ENCODE results near the gene PCDHGC4. TPM values are rescaled to one million over a fixed set of nuclear protein-coding genes. Genes with fewer than 3 reads are reported as not detected.

PCDHGC4 gene
- total RNA-seq, 1 donor from 2014 or later, result 0.69 TPM

DNA sequence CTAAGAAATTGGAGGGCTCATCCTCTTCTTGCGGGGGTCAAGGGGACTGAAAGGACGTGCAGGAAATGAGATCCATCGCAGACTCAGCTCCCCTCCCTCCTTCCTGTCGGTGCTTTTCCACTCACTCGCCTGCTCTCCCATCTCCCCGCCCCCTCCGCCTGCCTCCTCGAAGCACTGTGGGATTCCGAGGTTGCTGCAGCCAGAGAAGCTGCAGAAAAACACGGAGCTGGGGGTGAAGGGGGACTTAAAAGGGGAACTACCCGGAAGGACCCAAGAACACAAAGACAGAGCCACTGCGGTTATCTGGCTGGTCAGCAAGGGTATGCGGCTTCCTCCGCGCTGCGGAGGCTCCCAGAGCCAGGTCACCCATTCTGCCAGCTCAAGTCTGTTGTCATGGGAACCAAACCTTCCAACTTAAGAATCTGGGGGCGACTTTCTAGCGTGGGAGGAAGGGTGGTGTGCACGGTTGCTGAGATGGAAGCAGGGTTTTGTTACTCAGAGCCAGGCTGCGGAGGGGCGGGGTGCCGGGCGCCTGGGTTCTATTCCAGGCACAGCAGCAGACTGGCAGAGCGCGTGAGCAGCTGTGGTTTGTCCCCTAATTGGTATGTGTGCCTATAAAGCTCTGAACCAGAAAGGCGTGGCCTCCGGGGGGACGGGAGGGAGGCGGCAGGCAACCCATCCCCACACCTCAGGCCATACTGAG lies 28.9 kb downstream of the PCDHGC4 start:
- ChIA-PET CTCF (interaction anchor here (0.9 to 5.2 kb wide), 12 partner anchors 10 to 101 kb away, joined by 3 to 44 read pairs (median 5); partner anchors contain the start of genes PCDHGA10, PCDHGA11 and PCDHGA12), POLR2A (interaction anchor here (0.6 to 5.3 kb wide), 5 partner anchors 21 to 193 kb away, joined by 3 to 24 read pairs (median 4); partner anchors contain the start of gene TAF7)
- Mint-ChIP-seq H3K27ac (peak overlapping the region; percentile 80), H3K4me3 (peak overlapping the region; percentile 85), H3K27me3 (no peaks in the 10 kb centered on the region), H3K4me1 (peaks cover 70% of the 10 kb centered on the region), H3K9me3 (no peaks in the 10 kb centered on the region), H3K36me3 (ENCODE audit: low read depth) (peaks cover 46% of the 10 kb centered on the region)
- DNase-seq, result no peak
- intact Hi-C loops (cut with micrococcal nuclease), result loop anchor here (1.0 to 5.0 kb wide), 3 partner anchors 11 to 104 kb away; partner anchors contain the start of genes DIAPH1 and PCDHGA12
- ATAC-seq (ENCODE audit: low read depth), result peak; percentile 23
- TF ChIP-seq, protein P1, sequence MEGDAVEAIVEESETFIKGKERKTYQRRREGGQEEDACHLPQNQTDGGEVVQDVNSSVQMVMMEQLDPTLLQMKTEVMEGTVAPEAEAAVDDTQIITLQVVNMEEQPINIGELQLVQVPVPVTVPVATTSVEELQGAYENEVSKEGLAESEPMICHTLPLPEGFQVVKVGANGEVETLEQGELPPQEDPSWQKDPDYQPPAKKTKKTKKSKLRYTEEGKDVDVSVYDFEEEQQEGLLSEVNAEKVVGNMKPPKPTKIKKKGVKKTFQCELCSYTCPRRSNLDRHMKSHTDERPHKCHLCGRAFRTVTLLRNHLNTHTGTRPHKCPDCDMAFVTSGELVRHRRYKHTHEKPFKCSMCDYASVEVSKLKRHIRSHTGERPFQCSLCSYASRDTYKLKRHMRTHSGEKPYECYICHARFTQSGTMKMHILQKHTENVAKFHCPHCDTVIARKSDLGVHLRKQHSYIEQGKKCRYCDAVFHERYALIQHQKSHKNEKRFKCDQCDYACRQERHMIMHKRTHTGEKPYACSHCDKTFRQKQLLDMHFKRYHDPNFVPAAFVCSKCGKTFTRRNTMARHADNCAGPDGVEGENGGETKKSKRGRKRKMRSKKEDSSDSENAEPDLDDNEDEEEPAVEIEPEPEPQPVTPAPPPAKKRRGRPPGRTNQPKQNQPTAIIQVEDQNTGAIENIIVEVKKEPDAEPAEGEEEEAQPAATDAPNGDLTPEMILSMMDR (IDR thresholded peaks at IDR 0.05), result no peak

DNA sequence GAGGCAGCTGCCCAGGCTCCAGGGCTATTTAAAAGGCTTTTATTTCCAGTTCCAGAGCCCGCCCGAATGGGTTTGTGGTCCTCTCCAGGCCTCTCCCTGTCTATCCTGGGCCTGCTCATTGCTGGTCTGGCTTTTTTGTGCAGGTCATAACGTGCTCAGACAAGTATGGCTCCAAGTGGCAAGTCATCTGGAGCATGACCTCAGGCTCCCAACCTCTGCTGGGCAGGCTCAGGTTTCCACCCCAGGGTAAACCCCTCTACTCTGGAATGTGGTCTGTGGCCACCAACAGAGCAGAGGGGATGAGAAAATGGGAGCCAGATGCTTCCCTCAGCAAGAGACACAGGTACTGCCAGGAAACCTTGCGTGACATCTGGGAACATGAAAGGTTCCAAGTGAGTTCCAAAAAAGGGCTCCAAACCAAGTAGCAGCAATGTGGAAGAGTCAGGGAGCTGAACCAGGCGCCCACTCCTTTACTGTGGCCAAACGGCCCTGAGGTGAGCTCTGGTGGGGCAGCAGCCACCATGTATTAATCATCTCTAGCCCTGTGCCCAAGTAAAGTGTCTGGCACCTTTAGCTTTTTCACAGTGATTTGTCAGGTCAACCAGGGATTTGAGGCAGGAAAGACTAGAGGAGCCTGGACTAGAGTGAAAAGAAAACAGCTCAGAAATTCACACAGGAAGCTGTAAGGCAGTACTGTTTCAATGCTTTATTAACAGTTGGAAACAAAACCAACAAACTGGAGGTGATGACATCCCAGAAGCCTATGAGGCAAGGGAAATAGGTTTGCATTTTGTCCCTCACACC lies 29.7 kb downstream of the PCDHGC4 start:
- H3K36me3 Mint-ChIP-seq (ENCODE audit: low read depth), result peaks cover 54% of the 10 kb centered on the region
- intact Hi-C loops (cut with micrococcal nuclease), result loop anchor here (1.0 to 5.0 kb wide), 2 partner anchors 10 to 103 kb away; partner anchors contain the start of gene DIAPH1
- ATAC-seq (ENCODE audit: low read depth), result no peak

DNA sequence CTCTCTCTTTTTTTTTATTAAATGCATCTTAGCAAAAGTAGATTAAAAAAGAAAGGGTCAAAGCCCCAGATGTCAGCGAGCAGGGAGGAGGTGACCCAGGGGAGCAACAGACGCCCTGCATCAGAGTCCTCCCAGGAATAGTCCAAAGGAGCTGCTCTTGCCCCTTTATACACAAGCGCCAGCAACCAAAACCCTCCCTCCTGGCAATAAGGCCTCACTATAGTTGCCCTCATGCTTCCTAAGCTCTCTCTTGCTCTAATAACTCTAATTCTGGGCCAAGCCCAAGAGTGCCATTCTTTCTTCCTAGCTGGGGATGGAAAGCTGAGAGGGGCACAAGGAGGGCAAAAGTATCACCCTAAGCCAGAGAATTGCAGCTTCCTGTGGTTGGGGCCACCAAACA lies 30.3 kb downstream of the PCDHGC4 start:
- Mint-ChIP-seq H3K36me3 (ENCODE audit: low read depth) (peaks cover 60% of the 10 kb centered on the region), H3K4me1 (peaks cover 57% of the 10 kb centered on the region), H3K4me3 (no peak overlapping the region), H3K27me3 (no peaks in the 10 kb centered on the region), H3K27ac (no peak overlapping the region), H3K9me3 (no peaks in the 10 kb centered on the region)
- ATAC-seq (ENCODE audit: low read depth) (no peak), DNase-seq (no peak)
- intact Hi-C loops (cut with micrococcal nuclease), result no loop called here
- ChIA-PET CTCF (interaction anchor here (0.8 to 5.2 kb wide), 7 partner anchors 8 to 95 kb away, joined by 3 to 44 read pairs (median 5); partner anchors contain the start of genes PCDHGA11 and PCDHGA12), POLR2A (interaction anchor here (5.3 kb wide), 1 partner anchor 195 kb away, joined by 24 read pairs; the partner anchor contains the start of gene TAF7)
- TF ChIP-seq, protein P1 (IDR thresholded peaks at IDR 0.05), result no peak

More for the DNA sequence above, 29.7 kb downstream of the PCDHGC4 start:
- TF ChIP-seq, protein P1 (IDR thresholded peaks at IDR 0.05), result no peak
- ChIA-PET CTCF (interaction anchor here (0.8 to 5.2 kb wide), 10 partner anchors 9 to 102 kb away, joined by 3 to 44 read pairs (median 5); partner anchors contain the start of genes PCDHGA10, PCDHGA11 and PCDHGA12), POLR2A (interaction anchor here (0.7 to 5.3 kb wide), 3 partner anchors 22 to 194 kb away, joined by 3 to 24 read pairs (median 3); partner anchors contain the start of gene TAF7)
- no peaks in the 10 kb centered on the region for H3K9me3 Mint-ChIP-seq
- H3K27ac Mint-ChIP-seq, result no peak overlapping the region
- H3K4me3 Mint-ChIP-seq, result no peak overlapping the region
- no peak for DNase-seq
- H3K4me1 Mint-ChIP-seq, result peaks cover 63% of the 10 kb centered on the region
- no peaks in the 10 kb centered on the region for H3K27me3 Mint-ChIP-seq

DNA sequence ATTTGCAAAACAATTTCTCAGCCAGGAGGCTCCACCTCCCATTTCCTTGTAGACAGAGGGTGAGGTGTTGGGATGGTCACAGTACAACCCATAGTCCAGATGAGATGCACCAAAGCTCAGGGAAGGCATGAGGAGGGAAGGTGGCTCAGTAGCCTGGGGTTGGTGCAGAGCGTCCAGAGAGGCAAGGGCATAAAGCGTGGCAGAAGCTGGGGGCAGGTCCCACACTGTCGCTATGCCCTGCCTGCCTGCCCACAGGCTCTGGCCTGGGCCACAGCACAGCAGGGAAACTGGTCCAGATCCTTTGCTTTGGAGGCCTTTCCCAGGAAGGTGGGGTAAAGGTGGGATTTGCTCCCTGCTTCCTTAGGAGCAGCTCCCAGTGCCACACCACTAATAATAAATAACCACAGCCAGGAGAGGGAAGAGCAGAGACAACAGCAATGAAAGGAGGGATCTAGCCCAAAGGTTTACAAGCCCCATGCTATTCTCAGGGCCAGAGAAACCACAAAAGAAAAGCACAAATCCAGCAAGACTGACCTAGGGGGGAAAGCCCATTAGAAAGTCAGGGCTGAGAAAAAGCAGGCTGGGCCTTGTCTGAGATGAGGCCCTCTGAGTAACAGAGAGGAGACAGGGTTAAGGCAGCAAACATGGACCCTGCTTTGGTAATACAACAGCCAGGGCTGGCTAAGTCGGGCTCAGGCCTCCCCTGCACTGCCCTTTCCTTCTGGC lies 31.3 kb downstream of the PCDHGC4 start:
- TF ChIP-seq, protein P1 (IDR thresholded peaks at IDR 0.05), result no peak
- CTCF ChIA-PET, result interaction anchor here (1.6 to 5.2 kb wide), 3 partner anchors 7 to 96 kb away, joined by 4 to 44 read pairs (median 9); partner anchors contain the start of gene PCDHGA11
- H3K27me3 Mint-ChIP-seq, result no peaks in the 10 kb centered on the region
- no peaks in the 10 kb centered on the region for H3K9me3 Mint-ChIP-seq
- POLR2A ChIA-PET, result interaction anchor here (0.5 to 0.8 kb wide), 2 partner anchors 10 to 196 kb away, joined by 3 to 5 read pairs; partner anchors contain the start of gene TAF7
- peaks cover 68% of the 10 kb centered on the region for H3K36me3 Mint-ChIP-seq (ENCODE audit: low read depth)
- DNase-seq (no peak), ATAC-seq (ENCODE audit: low read depth) (no peak)
- H3K4me1 Mint-ChIP-seq, result peaks cover 47% of the 10 kb centered on the region
- no peak overlapping the region for H3K4me3 Mint-ChIP-seq
- intact Hi-C loops (cut with micrococcal nuclease), result no loop called here
- no peak overlapping the region for H3K27ac Mint-ChIP-seq
